HTERT RPE-1 (cell line): Measurements from ENCODE around the gene PPARD.

Experiments used
- in situ Hi-C: fragments of 300-500 bp; cut with MboI; formaldehyde crosslinking; loops from 4 replicates; pipeline ENCODE4 v1.14.3; 2020; ENCODE audit warnings: low sequenced_read_pairs

The PPARD gene

GRCh38 chr6:35465646-35466045, 123.3 kb downstream of the PPARD start:
- in situ Hi-C loops = no loop called here

DNA sequence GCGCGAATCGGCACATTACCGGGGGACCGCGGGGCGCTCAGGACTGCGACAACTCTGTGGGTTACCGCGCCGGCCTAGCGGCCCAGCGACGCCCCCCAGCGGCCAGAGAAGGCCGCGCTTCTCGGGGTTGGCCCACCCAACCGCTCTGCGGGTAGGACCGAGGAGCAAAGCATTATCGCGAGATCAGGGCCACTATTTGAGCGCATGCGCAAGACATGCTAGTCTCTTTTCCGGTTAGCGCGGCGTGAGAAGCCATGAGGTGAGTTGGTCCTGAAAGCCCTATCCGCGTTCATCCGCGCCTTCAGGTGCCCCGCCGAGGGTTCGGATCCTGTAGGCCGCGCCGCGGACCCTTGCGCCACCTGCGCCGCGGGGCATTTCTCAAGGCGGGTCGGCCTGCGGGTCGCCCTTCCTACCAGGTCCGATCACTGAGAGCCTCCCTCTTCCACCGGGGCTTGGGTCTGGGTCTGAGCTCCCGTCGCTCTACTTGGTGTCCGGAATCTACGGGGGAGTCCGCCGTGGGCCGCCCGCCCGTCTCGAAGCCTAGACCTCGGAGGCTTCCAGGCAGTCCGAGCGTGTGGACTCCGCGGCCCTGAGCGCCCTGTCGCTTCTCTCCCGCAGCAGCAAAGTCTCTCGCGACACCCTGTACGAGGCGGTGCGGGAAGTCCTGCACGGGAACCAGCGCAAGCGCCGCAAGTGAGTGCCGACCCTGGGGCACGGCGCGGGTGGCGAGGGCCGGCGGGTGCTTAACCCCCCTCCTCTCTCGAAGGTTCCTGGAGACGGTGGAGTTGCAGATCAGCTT, 126.0 kb downstream of the PPARD start, which contains the start of gene RPL10A:
Gene RPL10A (plus strand): TSS at position 221 of the 799 bp plus-strand sequence. CDS start 34 bp downstream, at position 255.
- in situ Hi-C loops = no loop called here

DNA sequence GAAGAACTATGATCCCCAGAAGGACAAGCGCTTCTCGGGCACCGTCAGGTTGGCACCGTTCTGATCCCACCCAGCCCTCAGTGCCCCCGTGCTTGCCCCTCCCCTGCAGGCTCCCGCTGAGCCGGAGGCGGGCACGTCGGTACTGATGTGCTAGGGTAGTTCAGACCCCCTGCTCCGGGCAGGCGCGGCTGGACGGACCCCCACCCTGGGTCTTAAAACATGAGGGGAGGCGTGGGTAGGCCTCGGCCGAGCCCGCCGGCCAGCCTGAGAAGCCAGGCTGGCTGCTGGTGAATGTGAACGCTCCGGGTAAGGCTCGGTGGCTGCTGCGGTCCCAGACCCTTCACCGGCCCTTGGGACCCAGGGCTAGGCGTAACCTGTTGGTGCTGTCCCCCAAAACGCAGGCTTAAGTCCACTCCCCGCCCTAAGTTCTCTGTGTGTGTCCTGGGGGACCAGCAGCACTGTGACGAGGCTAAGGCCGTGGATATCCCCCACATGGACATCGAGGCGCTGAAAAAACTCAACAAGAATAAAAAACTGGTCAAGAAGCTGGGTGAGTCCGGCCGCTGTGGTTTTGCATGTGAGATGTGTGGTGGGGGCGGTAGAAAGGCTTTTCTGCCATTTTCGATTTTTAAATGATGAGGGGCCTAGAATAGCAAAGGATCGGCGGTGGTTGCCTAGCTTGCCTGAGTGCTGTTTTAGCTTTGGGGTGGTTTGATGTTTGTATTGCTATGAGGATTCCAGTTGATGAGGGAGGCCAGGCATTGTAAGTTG, 126.8 kb downstream of the PPARD start:
- in situ Hi-C loops = no loop called here

GRCh38 chr6:35469751-35470662, 127.6 kb downstream of the PPARD start:
- in situ Hi-C loops = no loop called here

- in situ Hi-C loops = no loop called here
Observed at GRCh38 chr6:35470663-35471120, 128.3 kb downstream of the PPARD start.

DNA sequence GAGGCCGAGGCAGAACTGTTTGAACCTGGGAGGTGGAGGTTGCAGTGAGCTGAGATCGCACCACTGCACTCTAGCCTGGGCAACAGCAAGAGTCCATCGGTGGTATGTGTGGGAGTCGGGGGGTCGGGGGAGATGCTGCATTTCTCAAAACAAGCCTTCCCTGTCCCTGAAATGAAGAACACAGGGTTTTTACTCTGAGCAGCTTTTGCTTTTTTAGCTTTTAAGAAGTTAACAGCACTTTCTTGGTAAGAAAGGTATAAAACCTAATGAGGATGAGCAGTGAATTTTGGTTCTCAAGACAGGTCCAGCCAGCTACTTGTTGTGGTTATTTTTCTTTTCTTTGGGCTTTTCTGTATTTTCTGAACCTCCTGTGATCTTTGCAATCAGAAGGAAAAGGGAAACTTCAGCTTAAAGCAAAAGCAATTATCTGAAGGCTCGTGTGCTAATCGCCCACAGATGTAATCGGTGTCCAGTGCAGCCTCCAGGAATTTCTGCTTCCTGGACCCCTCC, 129.5 kb downstream of the PPARD start:
- in situ Hi-C loops = no loop called here

GRCh38 chr6:35473075-35473849, 130.9 kb downstream of the PPARD start:
- in situ Hi-C loops = no loop called here

GRCh38 chr6:35473850-35474130, 131.4 kb downstream of the PPARD start:
- in situ Hi-C loops = no loop called here

GRCh38 chr6:35474131-35474941, 132.0 kb downstream of the PPARD start:
- in situ Hi-C loops = no loop called here

DNA sequence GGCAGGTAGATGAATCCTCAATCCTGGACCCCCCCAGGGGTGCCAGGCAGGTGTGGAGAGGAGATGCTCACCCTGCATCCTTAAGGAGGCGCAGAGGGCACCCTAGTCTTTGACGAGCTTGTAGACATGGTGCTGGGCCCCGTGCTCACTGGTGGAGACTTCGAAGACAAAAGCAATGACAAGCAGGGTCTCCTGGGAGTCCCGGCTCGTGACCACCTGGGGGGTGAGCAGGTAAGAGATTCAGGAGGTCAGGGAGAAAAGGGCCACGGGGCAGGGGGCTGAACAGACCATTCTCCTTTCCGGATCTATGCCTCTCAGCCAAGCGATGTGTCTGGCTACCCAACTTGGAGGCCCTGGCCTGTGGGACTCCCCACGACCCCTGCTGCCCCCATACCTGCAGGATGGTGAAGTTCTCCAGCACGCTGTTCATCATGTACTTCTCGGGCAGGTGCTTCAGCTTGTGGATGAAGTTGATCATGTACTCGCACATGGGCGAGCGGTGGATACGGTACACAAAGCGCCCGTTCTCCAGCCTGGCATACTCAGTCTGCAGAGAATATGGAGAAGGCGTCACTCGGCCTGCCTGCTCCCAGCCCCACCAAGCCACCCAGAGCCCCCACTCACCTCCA, 132.7 kb downstream of the PPARD start:
- in situ Hi-C loops = no loop called here

GRCh38 chr6:35475573-35475972, 133.2 kb downstream of the PPARD start:
- in situ Hi-C loops = no loop called here

DNA sequence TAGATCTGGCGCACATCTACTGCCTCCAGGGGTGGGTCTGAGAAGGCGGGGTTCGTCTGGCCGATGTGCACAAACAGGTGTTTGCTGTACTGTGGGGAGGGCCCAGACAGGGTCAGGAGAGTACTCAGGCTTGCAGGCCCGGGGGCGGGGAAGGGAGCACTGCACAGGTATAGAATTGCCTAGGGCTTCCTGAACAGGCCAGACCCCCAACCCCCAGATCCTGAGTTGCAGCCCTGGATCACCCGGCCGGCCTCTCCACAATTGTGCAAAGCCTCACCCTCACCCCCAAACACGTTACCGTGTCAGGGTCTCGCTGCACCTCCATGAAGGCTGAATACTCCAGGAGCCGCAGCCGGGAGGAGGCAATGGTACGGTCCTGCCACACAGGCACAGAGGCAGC, 133.6 kb downstream of the PPARD start:
- in situ Hi-C loops = no loop called here

GRCh38 chr6:35477028-35477427, 134.7 kb downstream of the PPARD start:
- in situ Hi-C loops = no loop called here
